ENCODE results near the gene DPPA3. TPM values are rescaled to one million over a fixed set of nuclear protein-coding genes. Genes with fewer than 3 reads are reported as not detected.
"Not testable (repeated sequence)": the region's sequence is repeated elsewhere in the genome, so short reads cannot be mapped to it uniquely, and the experiment has no call there.

The DPPA3 gene
- not detected for total RNA-seq (ENCODE audit: insufficient read depth, low replicate concordance)

DNA sequence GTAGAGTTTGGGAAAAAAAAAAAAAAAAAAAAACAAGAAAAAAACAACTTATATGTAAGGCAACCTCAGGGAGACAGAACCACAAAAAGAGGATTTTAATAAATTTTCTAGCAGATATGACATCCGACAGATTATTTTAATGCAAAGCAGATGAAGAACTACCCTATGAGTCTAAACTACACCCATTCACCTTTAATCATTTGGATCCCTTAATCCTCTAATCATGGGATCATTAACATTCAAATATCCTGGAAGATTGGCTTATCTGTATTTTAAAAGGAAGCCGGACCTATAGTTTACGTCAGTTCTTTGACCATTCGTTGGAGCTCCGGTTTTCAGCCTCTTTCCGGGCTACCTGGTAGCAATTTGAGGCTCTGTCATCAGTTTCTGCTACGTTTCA is at the start of gene DPPA3:
TSS of gene DPPA3 (plus strand) at position 301 of the 400 bp plus-strand sequence. CDS start 138 bp downstream, outside the sequence.
- no peak for DNase-seq (ENCODE audit: low spot score)

DNA sequence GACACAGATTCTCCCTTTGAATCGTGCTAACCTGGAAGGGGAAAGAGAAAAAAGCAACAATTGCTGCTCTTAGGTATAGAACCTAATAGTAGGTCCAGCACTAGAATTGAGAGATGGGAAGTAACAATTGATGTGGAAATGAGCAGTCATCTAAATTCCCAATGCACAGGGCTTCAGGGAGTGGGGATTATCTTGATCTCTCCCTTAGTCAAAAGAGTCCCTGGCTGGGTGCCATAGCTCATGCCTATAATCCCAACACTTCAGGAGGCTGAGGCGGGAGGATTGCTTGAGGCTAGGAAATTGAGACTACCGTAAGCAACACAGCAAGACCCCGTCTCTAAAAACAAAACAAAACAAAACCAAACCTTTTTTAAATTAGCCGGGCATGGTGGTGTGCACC is 49.5 kb upstream of the DPPA3 start:
- DNase-seq (ENCODE audit: low spot score), result no peak

DNA sequence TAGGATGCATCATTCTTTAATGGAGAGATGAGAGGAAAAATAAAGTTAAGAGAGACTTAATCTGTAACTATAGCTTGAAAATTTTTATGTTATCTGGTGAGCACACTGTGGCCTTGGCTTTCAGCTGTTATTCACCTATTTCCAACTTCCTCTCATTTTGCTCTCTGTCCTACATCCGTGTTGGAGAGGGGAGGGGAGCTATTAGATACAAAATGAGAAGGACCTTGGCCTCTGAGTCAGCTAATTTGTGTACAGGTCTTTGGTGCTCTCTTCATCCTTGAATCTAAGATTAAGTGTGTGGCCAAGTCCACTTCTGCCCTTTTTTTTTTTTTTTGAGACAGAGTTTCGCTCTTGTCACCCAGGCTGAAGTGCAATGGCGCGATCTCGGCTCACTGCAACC is 44.6 kb upstream of the DPPA3 start:
- no peak for DNase-seq (ENCODE audit: low spot score)

DNA sequence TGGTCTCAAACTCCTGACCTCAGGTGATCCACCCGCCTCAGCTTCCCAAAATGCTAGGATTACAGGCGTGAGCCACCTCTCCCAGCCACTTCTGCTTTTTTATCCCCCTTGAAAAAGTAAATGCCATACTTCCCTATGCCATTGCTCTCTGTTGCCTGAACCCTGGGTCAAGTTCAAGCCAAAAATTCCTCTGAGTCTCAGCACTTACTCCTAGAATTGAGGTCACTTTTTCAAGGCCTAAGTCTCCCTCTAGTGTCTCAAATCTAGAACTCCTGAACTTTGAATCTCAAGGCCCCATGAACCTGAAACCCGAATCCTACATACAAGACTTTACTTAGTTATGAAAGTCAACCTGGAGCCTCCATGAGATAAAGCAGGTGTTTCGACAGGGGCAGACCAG is 44.1 kb upstream of the DPPA3 start:
- no peak for DNase-seq (ENCODE audit: low spot score)

DNA sequence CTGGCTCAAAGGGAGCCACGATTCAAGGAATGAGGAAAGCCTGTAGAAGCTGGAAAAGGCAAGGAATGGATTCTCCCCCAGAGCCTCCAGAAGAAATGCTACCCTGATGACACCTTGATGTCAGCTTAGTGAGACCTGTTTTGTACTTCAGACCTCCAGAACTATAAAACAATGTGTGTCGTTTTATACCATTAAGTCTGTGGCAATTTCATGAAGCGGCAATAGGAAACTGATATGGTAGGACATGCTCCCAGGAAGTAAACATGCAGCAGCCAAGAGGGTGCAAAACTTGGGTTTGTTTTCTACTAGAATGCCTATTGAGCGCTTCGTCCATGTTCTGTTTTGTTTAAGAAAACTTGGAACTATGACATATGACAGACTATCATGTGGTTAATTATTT is 43.1 kb upstream of the DPPA3 start:
- no peak for DNase-seq (ENCODE audit: low spot score)

DNA sequence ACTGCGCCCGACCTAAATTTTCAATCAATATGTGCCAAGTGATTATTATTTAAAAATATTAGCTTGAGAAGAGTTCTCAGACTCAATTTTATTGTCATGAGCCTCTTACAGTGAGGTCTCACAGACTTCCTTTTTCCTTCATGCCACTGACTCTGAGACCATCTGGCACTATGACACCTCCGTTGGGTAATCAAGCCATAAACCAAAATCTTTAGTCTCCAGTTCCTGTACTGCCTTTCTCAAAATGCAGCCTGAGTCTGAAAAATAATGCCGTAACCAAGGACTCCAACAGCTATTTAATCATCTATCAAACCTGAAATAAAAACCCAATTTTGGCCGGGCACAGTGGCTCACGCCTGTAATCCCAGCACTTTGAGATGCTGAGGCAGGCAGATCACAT is 35.8 kb upstream of the DPPA3 start:
- DNase-seq (ENCODE audit: low spot score), result not testable (repeated sequence)

DNA sequence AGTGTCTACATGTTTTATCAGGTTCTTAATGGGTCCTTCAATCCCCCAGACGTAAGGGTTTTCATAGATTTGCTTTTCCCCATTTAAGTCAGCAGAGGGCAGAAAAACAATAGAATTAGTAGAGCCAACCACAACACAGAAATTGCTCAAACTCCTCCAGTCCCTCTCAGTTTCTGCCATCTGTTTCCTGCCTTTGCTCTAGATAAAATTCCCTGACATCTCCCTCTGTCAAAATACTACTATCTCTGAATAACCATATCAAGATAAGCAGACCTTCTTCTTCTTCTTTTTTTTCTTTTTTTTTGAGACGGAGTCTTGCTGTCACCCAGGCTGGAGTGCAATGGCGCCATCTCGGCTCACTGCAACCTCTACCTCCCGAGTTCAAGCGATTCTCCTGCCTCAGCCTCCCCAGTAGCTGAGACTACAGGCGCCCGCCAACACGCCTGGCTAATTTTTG is 33.8 kb upstream of the DPPA3 start:
- DNase-seq (ENCODE audit: low spot score), result peak; percentile 78

DNA sequence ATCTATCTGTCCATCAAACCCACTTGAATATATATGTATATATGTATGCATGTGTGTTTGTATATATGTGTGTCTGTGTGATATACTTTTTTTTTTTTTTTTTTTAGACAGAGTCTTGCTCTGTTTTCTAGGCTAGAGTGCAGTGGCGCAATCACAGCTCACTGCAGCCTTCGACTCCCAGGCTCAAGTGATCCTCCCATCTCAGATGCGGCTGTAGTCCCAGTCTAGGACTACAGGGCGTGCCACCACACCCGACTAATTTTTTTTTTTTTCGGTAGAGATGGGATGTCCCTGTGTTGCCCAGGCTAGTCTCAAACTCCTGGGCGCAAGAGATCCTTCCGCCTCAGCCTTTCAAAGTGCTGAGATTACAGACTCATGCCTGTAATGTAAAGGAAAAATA is 32.5 kb upstream of the DPPA3 start:
- DNase-seq (ENCODE audit: low spot score), result no peak

DNA sequence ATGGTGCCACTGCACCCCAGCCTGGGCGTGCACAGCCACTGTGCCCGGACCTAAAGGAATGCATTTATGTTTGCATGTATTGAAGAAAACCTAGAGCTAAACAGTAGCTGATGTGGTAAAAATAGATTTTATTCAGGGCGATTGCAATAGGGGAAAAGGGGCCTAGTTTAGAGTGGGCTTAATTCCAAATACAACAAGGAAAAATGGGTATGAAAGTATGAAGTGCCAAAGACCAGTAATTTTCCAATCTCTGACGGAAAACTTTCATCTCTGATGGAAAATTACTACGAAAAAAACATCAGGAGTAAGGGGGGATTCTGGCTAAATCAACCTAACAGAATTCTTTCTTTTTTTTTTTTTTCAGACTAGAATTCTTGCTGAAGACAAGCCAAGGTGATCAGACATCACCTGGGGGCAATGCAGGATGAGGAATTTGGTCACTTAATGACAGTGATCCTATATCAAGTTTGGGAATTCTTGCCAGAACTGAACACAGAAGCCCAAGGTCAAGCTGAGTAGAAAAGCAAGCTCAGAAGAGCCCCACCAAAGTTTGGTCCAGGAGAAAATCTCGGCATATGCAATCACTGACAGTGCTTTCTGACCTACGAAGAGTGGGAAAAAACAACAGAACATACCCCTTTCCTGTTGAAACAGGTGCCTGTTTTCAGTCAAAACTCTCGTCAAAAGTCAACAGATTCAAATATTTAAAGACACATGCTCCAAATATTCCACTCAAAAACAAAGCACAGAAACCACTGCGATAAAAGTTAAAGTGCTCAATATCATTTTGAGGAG is 31.8 kb upstream of the DPPA3 start:
- DNase-seq (ENCODE audit: low spot score), result no peak

DNA sequence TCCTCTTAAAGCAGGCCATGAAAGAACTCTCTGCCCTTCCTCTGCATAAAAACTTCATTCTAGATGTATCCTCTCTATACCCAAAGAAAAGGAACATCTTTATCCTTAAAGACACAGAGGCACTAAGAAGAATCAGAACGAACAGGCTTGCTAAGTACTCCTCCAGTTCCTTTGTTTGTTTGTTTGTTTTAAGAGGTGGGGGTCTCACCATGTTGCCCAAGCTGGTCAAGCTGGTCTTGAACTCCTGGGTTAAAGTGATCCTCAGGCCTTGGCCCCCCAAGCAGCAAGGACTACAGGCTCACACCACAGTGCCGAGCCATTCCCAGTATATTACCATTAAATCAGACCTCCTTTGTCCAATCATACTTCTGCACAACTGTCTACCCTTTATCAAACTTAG is 29.7 kb upstream of the DPPA3 start:
- DNase-seq (ENCODE audit: low spot score), result no peak

DNA sequence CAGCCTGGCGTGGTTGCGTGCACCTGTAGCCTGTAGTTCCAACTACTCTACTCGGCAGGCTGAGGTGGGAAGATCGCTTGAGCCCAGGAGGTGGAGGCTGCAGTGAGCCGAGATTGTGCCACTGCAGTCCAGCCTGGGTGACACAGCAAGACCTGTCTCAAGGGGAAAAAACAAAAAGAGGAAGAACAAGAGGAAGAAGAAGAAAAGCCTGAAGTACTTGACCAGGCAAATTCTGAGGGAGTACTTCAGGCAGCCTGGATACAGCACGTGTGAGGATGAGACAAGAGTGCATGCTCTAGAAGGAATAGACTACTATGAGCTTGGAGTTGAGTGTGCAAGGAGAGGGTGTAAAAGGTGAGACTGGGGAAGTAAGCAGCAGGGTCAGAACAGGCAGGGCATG is 17.4 kb upstream of the DPPA3 start:
- no peak for DNase-seq (ENCODE audit: low spot score)

DNA sequence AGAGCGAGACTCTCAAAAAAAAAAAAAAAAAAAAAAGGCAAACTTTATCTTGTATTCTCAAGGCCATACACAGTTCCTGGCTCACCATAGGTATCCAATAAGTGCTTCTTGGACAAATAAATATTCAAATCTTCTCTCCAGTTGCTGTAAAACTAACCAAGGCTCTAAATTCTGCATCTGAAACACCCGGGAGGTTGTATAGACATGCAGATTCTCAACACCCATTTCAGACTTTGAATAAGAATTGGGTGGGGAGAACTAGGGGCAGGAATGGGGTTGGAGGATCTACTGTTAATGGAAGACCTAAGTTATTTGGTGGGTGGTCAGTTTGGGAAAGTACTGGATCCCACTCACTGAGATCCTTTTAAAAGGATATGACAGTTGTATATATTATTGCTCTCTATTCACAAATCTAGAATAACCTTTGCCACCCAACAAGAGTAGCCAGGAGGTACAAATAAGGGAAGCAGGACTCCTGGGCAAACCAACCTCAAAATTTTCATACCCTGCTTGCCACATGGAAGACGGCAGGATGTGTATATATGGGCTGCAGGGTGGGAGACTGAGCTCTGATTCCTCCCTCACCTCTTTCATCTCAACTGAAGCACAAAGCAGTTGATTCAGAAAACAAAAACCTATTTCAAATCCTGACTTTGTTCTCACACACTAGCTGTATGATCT is 16.5 kb upstream of the DPPA3 start:
- DNase-seq (ENCODE audit: low spot score), result no peak

DNA sequence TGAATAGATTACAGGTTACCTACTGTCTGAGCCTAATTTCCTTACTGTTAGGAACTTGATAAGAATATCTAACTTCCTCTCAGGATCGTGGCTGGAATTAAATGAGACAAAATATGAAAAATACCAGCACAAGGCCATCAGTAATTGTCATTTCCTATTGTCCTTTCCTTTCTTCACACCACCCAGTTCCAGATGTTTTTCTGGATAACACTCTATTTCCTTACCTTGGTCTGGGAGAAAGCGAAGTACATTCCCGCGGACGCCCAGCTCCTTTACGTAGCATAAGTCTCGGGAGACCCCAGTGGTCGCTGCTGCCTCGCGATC is 16.0 kb upstream of the DPPA3 start:
- no peak for DNase-seq (ENCODE audit: low spot score)

DNA sequence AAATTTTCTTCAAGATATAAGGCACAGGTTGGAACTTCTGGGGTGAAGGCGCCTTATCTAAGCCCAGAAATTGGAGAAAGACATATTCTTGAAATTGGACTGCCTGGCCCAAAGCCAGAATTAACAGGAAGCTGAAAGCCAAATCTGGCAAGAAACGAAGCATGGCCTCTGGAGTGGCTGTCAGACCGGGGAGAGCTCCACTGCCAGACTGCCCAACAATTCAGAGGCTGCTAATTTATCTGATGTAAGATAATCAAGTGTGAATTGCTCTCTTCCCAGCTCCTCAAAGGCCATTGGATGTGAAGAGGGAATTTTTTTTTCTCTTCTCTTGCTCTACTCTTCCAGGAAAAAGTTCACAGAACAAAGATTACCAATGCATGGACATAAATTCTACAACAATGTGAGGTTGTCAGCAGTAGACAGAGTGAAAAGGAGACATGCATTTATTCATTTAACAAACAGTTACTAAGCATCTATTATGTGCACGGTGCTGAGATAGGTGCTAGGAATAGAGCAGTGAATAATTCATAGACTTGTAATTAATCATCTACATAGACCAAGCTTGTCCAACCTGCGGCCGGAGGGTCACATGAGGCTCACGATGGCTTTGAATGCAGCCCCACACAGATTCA is 15.6 kb upstream of the DPPA3 start, which contains the start of gene GDF3:
TSS of gene GDF3 (minus strand) at position 210 of the 632 bp plus-strand sequence. CDS start at position 163, 47 bp downstream.
- DNase-seq (ENCODE audit: low spot score), result peak; percentile 9

DNA sequence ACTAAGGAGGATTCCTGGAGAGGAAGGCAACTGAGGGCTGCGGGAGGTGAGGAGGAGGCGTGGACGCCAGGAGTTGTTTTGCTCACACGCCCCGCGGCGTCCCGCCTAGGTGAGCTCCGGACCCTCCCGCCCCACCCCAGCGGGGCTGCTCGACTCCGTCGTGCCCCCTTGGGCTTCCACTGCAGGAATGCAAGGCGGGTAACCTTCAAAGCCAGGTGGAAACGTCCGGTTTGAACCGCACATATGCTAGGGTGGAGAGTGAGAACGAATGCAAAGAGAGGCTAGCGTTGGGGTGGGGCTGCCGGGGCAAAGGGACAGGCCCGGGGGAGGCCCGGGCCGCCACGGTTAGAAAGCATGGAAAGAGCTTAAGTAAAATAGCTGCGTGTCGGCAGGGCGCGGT is 5.4 kb upstream of the DPPA3 start:
- no peak for DNase-seq (ENCODE audit: low spot score)

DNA sequence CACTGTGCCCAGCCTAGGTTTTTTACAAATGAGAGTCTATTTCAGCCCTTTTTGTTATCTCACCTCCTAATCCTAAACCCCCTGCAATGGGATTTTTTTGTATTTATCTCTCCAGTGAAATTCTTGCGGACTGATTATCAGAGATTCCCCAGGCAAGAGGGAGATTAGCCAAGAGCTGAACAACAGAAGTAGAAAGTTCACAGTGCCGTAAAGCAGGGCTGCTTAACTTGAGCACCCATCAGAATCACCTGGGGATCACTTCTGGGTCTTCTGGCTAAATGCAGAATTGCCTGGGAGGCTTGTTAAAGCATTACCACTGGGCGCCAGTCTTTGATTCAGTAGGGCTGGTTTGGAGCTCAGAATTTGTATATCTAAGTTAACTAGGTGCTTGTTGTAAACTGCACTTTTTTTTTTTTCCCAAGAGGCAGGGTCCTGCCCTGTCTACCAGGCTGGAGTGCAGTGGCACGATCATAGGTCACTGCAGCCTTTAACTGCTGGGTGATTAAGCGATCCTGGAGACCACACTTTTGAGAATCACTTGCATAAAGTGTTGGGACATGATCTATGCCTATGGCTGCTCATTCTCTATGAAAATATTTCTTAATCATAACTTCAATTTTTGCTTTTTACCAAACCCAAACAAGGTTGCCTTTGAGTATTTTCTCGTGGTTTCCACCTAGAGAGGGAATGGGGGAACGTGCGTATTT is 1.1 kb upstream of the DPPA3 start:
- DNase-seq (ENCODE audit: low spot score), result peak; percentile 35

DNA sequence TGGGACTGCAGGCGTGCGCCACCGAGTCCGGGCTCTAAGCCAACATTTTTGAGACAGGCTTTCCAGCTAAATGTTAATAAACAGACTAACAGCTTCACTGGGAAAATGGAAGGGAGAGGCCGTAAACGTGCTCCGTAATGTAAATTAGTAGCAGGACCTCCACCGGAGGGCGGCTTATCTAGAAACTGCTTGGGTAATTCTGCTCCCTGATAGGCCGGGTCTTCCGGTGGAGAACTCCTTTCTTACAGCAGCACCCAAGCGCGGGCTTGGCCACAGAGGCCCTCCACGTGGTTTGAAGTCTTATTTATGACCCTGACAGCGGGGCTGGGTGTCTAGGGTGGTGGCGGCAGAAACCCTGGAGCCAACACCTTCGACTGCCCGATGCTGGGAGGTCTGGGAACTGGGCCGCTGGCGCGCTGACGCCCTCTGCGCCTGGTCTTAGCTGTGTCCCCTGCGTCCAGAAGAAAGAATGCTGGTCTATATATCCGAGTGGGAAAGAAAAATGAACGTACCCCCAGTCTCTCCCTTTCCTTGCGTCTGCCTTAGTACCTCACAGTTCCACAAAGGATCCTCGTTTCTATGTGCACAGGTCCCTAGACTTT is 1.7 kb downstream of the DPPA3 start:
- no peak for DNase-seq (ENCODE audit: low spot score)

DNA sequence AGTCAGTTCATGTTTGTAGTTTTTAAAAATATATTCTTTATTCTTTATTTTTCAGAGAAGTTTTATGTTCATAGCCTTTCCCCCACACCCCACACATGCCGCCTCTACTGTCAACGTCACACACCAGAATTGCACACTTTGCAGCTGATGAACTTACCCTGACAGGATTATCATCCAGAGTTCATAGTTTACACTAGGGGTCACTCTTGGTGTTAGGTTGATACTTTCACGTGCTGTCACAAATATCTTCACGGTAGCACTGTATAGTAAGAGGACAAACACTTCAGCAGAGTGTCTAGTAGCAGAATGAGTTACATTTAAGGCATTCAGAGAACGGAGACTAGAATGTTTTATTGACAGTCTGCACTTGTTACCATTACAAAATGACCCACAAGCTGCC is 5.1 kb downstream of the DPPA3 start:
- DNase-seq (ENCODE audit: low spot score), result no peak

DNA sequence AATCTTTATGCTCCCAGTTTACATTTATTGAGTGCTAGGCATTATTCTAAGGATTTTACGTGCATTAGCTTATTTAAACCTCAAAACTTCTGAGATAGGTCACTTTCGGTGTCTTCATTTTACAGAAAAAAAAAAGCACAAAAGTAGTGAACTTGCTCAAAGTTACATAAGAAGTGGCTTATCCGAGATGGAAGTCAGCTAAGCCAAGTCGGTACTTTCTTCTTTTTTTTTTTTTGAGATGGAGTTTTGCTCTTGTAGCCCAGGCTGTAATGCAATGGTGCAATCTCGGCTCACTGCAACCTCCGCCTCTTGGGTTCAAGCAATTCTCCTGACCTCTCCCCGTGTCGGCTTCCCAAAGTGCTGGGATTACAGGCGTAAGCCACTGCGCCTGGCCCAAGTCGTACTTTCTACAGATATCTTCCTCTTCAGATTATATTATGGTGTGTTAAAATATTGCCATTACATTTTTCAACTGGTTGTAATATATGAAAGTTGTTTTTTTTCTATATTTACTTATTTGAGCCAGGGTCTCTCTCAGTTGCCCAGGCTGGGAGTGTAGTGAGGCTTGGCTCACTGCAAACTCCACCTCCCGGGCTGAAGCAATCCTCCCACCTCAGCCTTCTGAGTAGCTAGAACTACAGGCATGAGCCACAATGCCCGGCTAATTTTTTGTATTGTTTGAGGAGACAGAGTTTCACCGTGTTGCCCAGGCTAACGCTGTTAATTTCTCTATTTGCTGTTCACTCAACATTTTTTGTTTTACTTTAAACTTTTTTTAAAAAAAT is 8.9 kb downstream of the DPPA3 start:
- DNase-seq (ENCODE audit: low spot score), result peak; percentile 88

DNA sequence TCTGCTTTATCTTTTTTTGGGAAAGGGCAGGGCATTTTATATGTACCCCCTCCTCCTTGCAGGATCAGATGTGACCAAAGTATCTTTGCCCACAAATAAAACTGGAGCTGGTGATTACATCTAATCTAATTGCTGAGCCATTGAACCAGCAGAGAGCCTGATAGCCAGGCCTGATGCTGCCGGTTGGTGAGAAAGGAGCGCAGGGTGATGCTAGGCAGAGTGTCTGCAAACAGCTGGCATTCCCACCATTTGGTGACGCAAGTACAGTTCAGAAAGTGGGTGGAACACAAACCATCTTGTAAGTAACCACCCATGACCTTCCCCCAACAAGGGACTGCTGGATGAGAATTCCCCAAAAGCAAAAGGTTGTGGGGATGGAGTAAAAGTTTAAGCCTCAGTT is 12.7 kb downstream of the DPPA3 start:
- DNase-seq (ENCODE audit: low spot score), result peak; percentile 31

DNA sequence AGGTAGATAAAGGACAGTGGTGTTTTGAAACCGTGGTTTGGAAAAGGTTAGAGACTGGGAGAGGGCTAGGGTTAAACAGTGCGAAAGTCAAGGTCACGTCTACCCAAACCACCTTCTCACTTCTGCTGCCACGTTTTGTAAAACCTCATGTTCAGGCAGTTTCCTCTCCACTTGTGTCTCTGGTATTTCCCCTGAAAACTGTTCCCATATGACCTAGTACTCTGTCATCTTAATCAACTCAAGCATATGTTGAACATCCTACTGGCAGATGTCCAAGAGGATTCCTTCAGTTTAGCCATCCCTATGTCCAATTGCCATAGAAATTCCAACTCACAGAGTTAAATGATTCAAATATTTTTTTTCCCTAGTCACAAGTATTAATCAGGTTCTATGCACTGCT is 18.5 kb downstream of the DPPA3 start:
- no peak for DNase-seq (ENCODE audit: low spot score)
